Measurements from ENCODE around the gene SCGN. TPM values are rescaled to one million over a fixed set of nuclear protein-coding genes. Genes with fewer than 3 reads are reported as not detected.

The SCGN gene
- total and polyA plus RNA-seq, 9 of the 15 experiments (the other 6 are each of a cell fraction or from before 2014, with no cell fraction given) = not detected

GRCh38 chr6:25697537-25698340 is 45.7 kb downstream of the SCGN start (continued):
- no peak for TF ChIP-seq RNF219 (CRISPR knock-in tag; IDR thresholded peaks at IDR 0.05)
- TF ChIP-seq RBM22 (IDR thresholded peaks at IDR 0.05; ENCODE audit: low read depth, low read length, poor library complexity, severe bottlenecking) = no peak
- TF ChIP-seq SRF (CRISPR knock-in tag; IDR thresholded peaks at IDR 0.05) = no peak
- TF ChIP-seq BDP1 (IDR thresholded peaks at IDR 0.05; ENCODE audit: insufficient read depth, insufficient read length) = no peak
- no peak for TF ChIP-seq NR2C2 (CRISPR knock-in tag; IDR thresholded peaks at IDR 0.05)
- TF ChIP-seq NR2C2 (tag; IDR thresholded peaks at IDR 0.05) = no peak
- no peak for TF ChIP-seq ZNF232 (CRISPR knock-in tag; IDR thresholded peaks at IDR 0.05)
- no peak for TF ChIP-seq HNRNPK (IDR thresholded peaks at IDR 0.05; ENCODE audit: low read depth, low read length, poor library complexity, severe bottlenecking)
- TF ChIP-seq E2F4 (CRISPR knock-in tag; IDR thresholded peaks at IDR 0.05; ENCODE audit: low read depth) = no peak
- TF ChIP-seq U2AF2 (optimal IDR thresholded peaks at IDR 0.05; ENCODE audit: low read depth, low read length) = no peak
- TF ChIP-seq GTF2F1 (IDR thresholded peaks at IDR 0.05; ENCODE audit: low read depth, low read length) = no peak
- TF ChIP-seq SREBF2 (CRISPR knock-in tag; IDR thresholded peaks at IDR 0.05) = no peak
- TF ChIP-seq CBFA2T2 (conservative IDR thresholded peaks at IDR 0.05) = no peak
- peak; percentile 92 for TF ChIP-seq RBM25 (IDR thresholded peaks at IDR 0.05; ENCODE audit: low read depth, low read length, severe bottlenecking)
- TF ChIP-seq ZNF699 (CRISPR knock-in tag; IDR thresholded peaks at IDR 0.05; ENCODE audit: insufficient replicate concordance) = no peak
- TF ChIP-seq MAFK (IDR thresholded peaks at IDR 0.05; ENCODE audit: low read length) = no peak
- TF ChIP-seq ZNF174 (CRISPR knock-in tag; IDR thresholded peaks at IDR 0.05) = no peak
- no peak for TF ChIP-seq NELFE (IDR thresholded peaks at IDR 0.05; ENCODE audit: insufficient read depth, insufficient read length)
- TF ChIP-seq ZNF75A (CRISPR knock-in tag; IDR thresholded peaks at IDR 0.05) = no peak
- TF ChIP-seq MAX (CRISPR knock-in tag; IDR thresholded peaks at IDR 0.05) = no peak
- peak; percentile 50; the same call in 1 of the 2 replicates for TF ChIP-seq MAFG (tag; conservative IDR thresholded peaks at IDR 0.05)
- no peak for TF ChIP-seq GATAD2A (IDR thresholded peaks at IDR 0.05)
- no peak for TF ChIP-seq ZNF146 (CRISPR knock-in tag; IDR thresholded peaks at IDR 0.05; ENCODE audit: unreplicated experiment)
- no peak for TF ChIP-seq POLR2A (conservative IDR thresholded peaks at IDR 0.05)
- no peak for TF ChIP-seq ZNF445 (CRISPR knock-in tag; IDR thresholded peaks at IDR 0.05; ENCODE audit: low read depth)
- no peak for TF ChIP-seq PPARD (CRISPR knock-in tag; IDR thresholded peaks at IDR 0.05)
- no peak for TF ChIP-seq ZNF655 (CRISPR knock-in tag; IDR thresholded peaks at IDR 0.05)

All from K562 (cell line).